Measurements from ENCODE around the gene CRYBA4.

DNA sequence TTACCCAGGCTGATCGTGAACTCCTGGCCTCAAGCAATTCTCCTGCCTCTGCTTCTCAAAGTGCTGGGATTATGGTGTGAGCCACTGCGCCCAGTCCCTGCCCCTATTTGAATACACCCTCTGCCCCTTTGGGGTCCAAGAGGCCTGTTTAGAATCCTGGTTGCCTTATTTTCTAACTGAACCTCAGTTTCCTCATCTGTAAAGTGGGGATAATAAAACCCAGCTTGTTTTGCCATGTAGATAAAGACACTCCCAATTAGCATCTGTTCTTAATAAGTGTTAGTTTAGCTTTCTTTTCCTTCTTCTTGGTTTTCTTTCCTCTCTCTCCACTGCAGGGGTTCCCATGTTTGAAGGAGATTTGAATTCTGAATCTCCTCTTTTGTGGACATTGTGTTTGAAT is 40.4 kb downstream of the CRYBA4 start:
- TF ChIP-seq POLR2A (IDR thresholded peaks at IDR 0.05) = no peak
- TF ChIP-seq, protein P1, sequence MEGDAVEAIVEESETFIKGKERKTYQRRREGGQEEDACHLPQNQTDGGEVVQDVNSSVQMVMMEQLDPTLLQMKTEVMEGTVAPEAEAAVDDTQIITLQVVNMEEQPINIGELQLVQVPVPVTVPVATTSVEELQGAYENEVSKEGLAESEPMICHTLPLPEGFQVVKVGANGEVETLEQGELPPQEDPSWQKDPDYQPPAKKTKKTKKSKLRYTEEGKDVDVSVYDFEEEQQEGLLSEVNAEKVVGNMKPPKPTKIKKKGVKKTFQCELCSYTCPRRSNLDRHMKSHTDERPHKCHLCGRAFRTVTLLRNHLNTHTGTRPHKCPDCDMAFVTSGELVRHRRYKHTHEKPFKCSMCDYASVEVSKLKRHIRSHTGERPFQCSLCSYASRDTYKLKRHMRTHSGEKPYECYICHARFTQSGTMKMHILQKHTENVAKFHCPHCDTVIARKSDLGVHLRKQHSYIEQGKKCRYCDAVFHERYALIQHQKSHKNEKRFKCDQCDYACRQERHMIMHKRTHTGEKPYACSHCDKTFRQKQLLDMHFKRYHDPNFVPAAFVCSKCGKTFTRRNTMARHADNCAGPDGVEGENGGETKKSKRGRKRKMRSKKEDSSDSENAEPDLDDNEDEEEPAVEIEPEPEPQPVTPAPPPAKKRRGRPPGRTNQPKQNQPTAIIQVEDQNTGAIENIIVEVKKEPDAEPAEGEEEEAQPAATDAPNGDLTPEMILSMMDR (IDR thresholded peaks at IDR 0.05 in 4 of 5, conservative IDR thresholded peaks at IDR 0.05 in 1 of 5) = no peak
